GM18507 (cell line): ENCODE results near the gene ACVR1C.
"Not testable (repeated sequence)": the region's sequence is repeated elsewhere in the genome, so short reads cannot be mapped to it uniquely, and the experiment has no call there.

ENCODE experiments used
- DNase-seq: peaks from one replicate; pipeline ENCODE4 v3.0.0; 2011; ENCODE audit warnings: low read depth; ENCODE audit not compliant: insufficient read length; ENCODE audit errors: extremely low spot score
- FAIRE-seq: peaks from 2 replicates; lab custom pipeline; 2011; peaks lifted over from hg19 to GRCh38; lab: Jason Lieb, UNC

The ACVR1C gene

GRCh38 chr2:157592374-157592773, 36.3 kb downstream of the ACVR1C start:
- DNase-seq, result no peak
- FAIRE-seq, result no peak

- no peak for FAIRE-seq
- no peak for DNase-seq
Observed at GRCh38 chr2:157587576-157587975, 41.1 kb downstream of the ACVR1C start.

GRCh38 chr2:157574165-157574564, 54.5 kb downstream of the ACVR1C start:
- DNase-seq (no peak), FAIRE-seq (no peak)

- FAIRE-seq, result no peak
- no peak for DNase-seq
Observed at GRCh38 chr2:157572725-157573124, 55.9 kb downstream of the ACVR1C start.

- DNase-seq, FAIRE-seq: not testable (repeated sequence)
Observed at GRCh38 chr2:157566623-157567022, 62.0 kb downstream of the ACVR1C start.

GRCh38 chr2:157566113-157566512, 62.6 kb downstream of the ACVR1C start:
- DNase-seq, FAIRE-seq: not testable (repeated sequence)

- FAIRE-seq, result no peak
Observed at GRCh38 chr2:157565550-157565949, 63.1 kb downstream of the ACVR1C start.

GRCh38 chr2:157559890-157560289, 68.8 kb downstream of the ACVR1C start:
- DNase-seq, result no peak
- no peak for FAIRE-seq

More at GRCh38 chr2:157565550-157565949, 63.1 kb downstream of the ACVR1C start:
- no peak for DNase-seq

- FAIRE-seq (no peak), DNase-seq (no peak)
Observed at GRCh38 chr2:157559461-157559860, 69.2 kb downstream of the ACVR1C start.

GRCh38 chr2:157559061-157559460, 69.6 kb downstream of the ACVR1C start:
- DNase-seq (no peak), FAIRE-seq (no peak)

- FAIRE-seq, result no peak
- DNase-seq, result no peak
Observed at GRCh38 chr2:157557770-157558169, 70.9 kb downstream of the ACVR1C start.

- FAIRE-seq, result no peak
- no peak for DNase-seq
Observed at GRCh38 chr2:157540102-157540501, 88.6 kb downstream of the ACVR1C start.

- DNase-seq (no peak), FAIRE-seq (no peak)
Observed at GRCh38 chr2:157538064-157538463, 90.6 kb downstream of the ACVR1C start.

GRCh38 chr2:157536815-157537214, 91.8 kb downstream of the ACVR1C start:
- FAIRE-seq, result no peak
- no peak for DNase-seq

- no peak for DNase-seq
- FAIRE-seq, result no peak
Observed at GRCh38 chr2:157528963-157529751, 99.5 kb downstream of the ACVR1C start.

- DNase-seq, result no peak
- FAIRE-seq, result no peak
Observed at GRCh38 chr2:157526070-157526469, 102.6 kb downstream of the ACVR1C start.

- DNase-seq (no peak), FAIRE-seq (no peak)
Observed at GRCh38 chr2:157523270-157524247, 105.1 kb downstream of the ACVR1C start.

- DNase-seq, FAIRE-seq: not testable (repeated sequence)
Observed at GRCh38 chr2:157514966-157515365, 113.7 kb downstream of the ACVR1C start.

GRCh38 chr2:157509744-157510143, 118.9 kb downstream of the ACVR1C start:
- no peak for FAIRE-seq
- no peak for DNase-seq

- FAIRE-seq (no peak), DNase-seq (no peak)
Observed at GRCh38 chr2:157508676-157509075, 120.0 kb downstream of the ACVR1C start.
